ENCODE results near the gene RBM20. TPM values are rescaled to one million over a fixed set of nuclear protein-coding genes. Genes with fewer than 3 reads are reported as not detected.

The RBM20 gene
- total RNA-seq, 1 donor from 2014 or later = 1.5 TPM

GRCh38 chr10:110859206-110859972 is 215.3 kb downstream of the RBM20 start:
- H3K27ac Mint-ChIP-seq = no peak overlapping the region
- DNase-seq (ENCODE audit: low spot score, unreplicated experiment) = no peak
- H3K4me1 Mint-ChIP-seq (ENCODE audit: low read depth) = peaks cover 29% of the 10 kb centered on the region
- H3K9me3 Mint-ChIP-seq (ENCODE audit: low read depth) = no peaks in the 10 kb centered on the region
- no peak for TF ChIP-seq CTCF (IDR thresholded peaks at IDR 0.05; ENCODE audit: unreplicated experiment)
- H3K4me3 Mint-ChIP-seq (ENCODE audit: low read depth) = no peak overlapping the region
- H3K27me3 Mint-ChIP-seq = no peaks in the 10 kb centered on the region
- H3K36me3 Mint-ChIP-seq (ENCODE audit: insufficient read depth) = no peaks in the 10 kb centered on the region

- no peak for DNase-seq (ENCODE audit: low spot score, unreplicated experiment)
- H3K27ac Mint-ChIP-seq = no peak overlapping the region
- no peaks in the 10 kb centered on the region for H3K9me3 Mint-ChIP-seq (ENCODE audit: low read depth)
- peaks cover 33% of the 10 kb centered on the region for H3K4me1 Mint-ChIP-seq (ENCODE audit: low read depth)
- TF ChIP-seq CTCF (IDR thresholded peaks at IDR 0.05; ENCODE audit: unreplicated experiment) = no peak
- no peak overlapping the region for H3K4me3 Mint-ChIP-seq (ENCODE audit: low read depth)
- no peaks in the 10 kb centered on the region for H3K36me3 Mint-ChIP-seq (ENCODE audit: insufficient read depth)
- H3K27me3 Mint-ChIP-seq = no peaks in the 10 kb centered on the region
These were observed 215.8 kb downstream of the RBM20 start for GRCh38 chr10:110859973-110860376.

GRCh38 chr10:110860576-110861241 is 216.6 kb downstream of the RBM20 start:
- Mint-ChIP-seq H3K9me3 (ENCODE audit: low read depth) (no peaks in the 10 kb centered on the region), H3K27ac (no peak overlapping the region), H3K36me3 (ENCODE audit: insufficient read depth) (no peaks in the 10 kb centered on the region), H3K27me3 (no peaks in the 10 kb centered on the region), H3K4me3 (ENCODE audit: low read depth) (no peak overlapping the region), H3K4me1 (ENCODE audit: low read depth) (peaks cover 40% of the 10 kb centered on the region)
- TF ChIP-seq CTCF (IDR thresholded peaks at IDR 0.05; ENCODE audit: unreplicated experiment) = no peak
- no peak for DNase-seq (ENCODE audit: low spot score, unreplicated experiment)

- no peak overlapping the region for H3K27ac Mint-ChIP-seq
- TF ChIP-seq CTCF (IDR thresholded peaks at IDR 0.05; ENCODE audit: unreplicated experiment) = no peak
- H3K36me3 Mint-ChIP-seq (ENCODE audit: insufficient read depth) = no peaks in the 10 kb centered on the region
- no peak for DNase-seq (ENCODE audit: low spot score, unreplicated experiment)
- no peak overlapping the region for H3K4me3 Mint-ChIP-seq (ENCODE audit: low read depth)
- no peaks in the 10 kb centered on the region for H3K27me3 Mint-ChIP-seq
- H3K4me1 Mint-ChIP-seq (ENCODE audit: low read depth) = peaks cover 43% of the 10 kb centered on the region
- H3K9me3 Mint-ChIP-seq (ENCODE audit: low read depth) = no peaks in the 10 kb centered on the region
These were observed 217.3 kb downstream of the RBM20 start for GRCh38 chr10:110861476-110861875.

DNA sequence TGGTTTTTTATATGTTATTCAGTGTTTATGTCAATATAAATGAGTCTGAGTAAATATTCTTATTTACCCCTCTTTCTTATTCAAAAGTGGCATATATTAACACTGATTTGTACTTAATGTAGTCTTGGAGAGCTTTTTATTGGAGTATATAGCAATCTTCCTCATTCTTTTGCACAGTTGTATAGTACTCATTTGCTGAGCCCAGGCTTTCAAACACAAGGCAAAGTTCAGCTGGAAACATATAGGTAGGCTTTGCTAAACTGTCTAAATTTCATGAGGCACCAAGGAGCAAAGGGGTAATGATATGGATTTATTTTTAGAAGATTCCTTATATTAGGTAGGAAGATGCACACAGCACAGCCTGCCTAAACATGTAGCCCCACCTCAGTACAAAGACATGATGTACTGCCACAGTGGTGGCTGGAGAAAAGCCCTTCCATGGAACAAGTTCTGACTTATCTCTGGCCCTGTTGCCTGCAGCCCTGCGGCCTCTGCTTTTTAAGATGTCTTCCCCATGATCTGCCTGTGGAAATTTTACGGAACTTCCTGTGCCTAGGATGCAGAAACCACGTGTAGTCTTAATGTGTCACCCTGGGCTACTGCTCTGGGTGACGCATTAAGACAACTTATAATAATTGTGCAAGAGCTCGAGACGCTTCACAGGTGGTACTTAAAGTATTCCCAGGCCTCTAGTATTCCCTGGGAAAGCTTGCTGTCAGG is 218.0 kb downstream of the RBM20 start:
- H3K9me3 Mint-ChIP-seq (ENCODE audit: low read depth) = no peaks in the 10 kb centered on the region
- no peaks in the 10 kb centered on the region for H3K27me3 Mint-ChIP-seq
- no peak for TF ChIP-seq CTCF (IDR thresholded peaks at IDR 0.05; ENCODE audit: unreplicated experiment)
- no peak for DNase-seq (ENCODE audit: low spot score, unreplicated experiment)
- H3K27ac Mint-ChIP-seq = no peak overlapping the region
- no peak overlapping the region for H3K4me3 Mint-ChIP-seq (ENCODE audit: low read depth)
- peaks cover 44% of the 10 kb centered on the region for H3K4me1 Mint-ChIP-seq (ENCODE audit: low read depth)
- no peaks in the 10 kb centered on the region for H3K36me3 Mint-ChIP-seq (ENCODE audit: insufficient read depth)

Data from progenitor cell of endocrine pancreas (in vitro differentiated cells).